ENCODE data around the gene CCDC102A. TPM values are rescaled to one million over a fixed set of nuclear protein-coding genes. Genes with fewer than 3 reads are reported as not detected.

Gene CCDC102A
- total RNA-seq, 1 donor from 2014 or later: 10.2 TPM

- peak; percentile 76 for DNase-seq (ENCODE audit: low spot score)
Observed at GRCh38 chr16:57519796-57520360, 16.5 kb downstream of the CCDC102A start.

GRCh38 chr16:57518922-57519321, 17.4 kb downstream of the CCDC102A start:
- no peak for DNase-seq (ENCODE audit: low spot score)

DNA sequence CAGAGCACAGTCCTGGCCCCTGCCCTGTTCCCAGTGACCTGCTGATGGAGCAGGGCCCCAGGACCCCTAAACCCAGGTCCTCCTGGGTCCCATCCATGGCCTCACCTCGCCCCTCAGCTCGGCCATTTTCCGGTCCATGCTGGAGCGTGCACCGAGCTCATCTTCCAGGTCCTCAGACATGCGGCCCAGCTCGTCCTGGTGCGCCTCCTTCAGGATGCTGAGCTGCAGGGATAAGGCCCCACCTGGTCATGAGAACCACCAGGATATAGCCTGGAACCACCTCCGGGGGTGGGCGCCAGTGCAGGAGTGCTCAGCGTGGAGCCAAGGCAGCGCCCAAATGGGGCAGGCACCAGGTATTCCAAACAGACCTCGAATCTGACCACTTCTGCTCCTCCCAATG, 17.9 kb downstream of the CCDC102A start:
- DNase-seq (ENCODE audit: low spot score): no peak

DNA sequence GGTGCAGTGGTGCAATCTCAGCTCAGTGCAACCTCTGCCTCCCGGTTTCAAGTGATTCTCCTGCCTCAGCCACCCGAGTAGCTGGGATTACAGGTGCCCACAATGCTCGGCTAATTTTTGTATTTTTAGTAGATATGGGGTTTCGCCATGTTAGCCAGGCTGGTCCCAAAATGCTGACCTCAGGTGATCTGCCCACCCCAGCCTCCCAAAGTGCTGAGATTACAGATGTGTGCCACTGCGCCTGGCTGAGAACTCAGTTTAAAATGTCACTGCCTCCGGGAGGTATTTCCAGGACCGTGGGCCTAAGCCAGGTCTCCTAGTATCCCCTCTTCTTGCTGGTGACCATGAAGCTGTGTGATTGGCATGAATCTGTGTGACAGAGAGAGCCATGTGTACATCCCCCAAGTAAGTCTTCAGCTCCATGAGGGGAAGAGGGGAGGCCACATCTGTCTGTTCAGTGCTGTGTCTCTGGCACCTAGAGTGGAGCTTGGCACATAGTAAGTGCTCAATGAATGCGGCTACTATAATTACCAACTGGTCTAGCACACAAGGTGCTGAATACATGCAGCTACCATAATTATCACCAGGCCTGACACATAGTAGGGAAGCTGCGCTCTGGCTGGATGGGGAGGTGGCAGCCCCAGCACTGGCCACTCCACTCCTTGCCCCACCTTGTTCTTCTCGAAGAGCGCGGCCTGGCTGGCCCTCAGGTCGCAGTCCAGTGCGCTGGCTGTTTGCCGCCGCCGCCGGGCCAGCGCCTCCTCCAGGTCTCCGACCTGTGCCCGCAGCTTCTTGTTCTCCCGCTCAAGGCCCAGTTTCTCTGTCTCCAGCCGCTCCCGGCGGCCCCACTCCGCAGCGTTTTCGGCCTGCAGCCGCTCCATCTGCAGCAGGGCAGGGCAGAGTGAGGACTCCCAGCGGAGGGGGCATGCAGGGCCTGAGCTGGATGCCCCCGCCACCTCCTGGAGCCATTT, 18.7 kb downstream of the CCDC102A start:
- DNase-seq (ENCODE audit: low spot score): no peak

GRCh38 chr16:57516773-57517172, 19.6 kb downstream of the CCDC102A start:
- DNase-seq (ENCODE audit: low spot score): no peak

GRCh38 chr16:57516176-57516725, 20.1 kb downstream of the CCDC102A start:
- DNase-seq (ENCODE audit: low spot score): no peak

DNA sequence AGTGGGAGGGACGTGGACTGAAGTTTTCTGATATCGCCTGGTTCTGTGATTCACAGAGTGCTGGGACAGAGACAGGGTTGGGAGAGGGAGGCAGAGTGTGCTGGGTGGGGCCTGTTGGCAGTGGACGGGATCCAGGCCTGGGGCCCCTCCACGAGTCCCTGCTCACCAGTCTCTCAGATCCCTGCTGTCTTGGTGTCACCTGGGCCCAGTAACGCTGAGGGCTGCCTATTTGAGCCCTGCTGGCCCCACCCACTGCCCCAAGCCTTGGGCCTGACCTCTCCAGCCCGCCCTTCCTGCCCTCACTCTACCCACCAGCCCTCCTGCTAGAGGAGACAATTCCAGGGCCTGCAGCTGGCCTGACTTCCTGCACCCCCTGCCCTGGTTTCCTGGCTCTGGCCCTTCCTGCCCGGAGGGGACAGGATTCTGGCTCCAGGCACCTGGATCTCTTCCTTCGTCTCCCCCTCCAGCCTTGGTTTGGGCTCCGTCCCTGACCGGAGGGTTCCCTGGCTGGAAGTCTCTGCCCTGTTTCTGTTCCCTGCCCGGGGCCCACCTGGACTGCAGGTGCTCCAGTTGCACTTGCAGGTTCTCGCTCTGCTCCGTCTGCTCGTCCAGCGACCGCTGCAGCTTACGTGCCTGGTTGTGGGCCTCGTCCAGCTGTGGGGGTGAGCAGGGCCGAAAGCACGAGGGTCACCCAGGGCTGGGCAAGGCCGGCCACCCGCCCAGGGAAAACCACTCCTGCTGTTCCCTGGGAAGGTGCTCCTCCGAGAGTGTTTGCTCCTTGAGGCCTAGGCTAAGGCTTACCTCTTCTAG, 21.4 kb downstream of the CCDC102A start:
- DNase-seq (ENCODE audit: low spot score): no peak

DNA sequence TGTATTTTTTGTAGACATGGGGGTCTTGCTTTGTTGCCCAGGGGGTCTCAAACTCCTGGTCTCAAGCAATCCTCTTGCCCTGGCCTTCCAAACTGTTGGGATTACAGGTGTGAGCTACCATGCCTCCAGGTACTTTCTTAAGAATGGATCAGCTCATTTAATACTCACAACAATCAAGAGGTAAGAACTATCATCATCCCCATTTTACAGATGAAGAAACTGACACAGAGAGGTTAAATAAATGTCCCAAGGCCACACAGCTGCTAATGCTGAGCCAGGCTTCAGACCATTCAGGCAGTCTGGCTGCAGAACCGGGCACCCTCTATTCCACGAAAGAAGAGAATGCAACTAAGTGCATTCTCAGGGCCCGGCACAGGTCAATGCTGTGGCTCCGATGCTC, 22.0 kb downstream of the CCDC102A start:
- DNase-seq (ENCODE audit: low spot score): no peak

- no peak for DNase-seq (ENCODE audit: low spot score)
Observed at GRCh38 chr16:57513371-57514102, 22.8 kb downstream of the CCDC102A start.

DNA sequence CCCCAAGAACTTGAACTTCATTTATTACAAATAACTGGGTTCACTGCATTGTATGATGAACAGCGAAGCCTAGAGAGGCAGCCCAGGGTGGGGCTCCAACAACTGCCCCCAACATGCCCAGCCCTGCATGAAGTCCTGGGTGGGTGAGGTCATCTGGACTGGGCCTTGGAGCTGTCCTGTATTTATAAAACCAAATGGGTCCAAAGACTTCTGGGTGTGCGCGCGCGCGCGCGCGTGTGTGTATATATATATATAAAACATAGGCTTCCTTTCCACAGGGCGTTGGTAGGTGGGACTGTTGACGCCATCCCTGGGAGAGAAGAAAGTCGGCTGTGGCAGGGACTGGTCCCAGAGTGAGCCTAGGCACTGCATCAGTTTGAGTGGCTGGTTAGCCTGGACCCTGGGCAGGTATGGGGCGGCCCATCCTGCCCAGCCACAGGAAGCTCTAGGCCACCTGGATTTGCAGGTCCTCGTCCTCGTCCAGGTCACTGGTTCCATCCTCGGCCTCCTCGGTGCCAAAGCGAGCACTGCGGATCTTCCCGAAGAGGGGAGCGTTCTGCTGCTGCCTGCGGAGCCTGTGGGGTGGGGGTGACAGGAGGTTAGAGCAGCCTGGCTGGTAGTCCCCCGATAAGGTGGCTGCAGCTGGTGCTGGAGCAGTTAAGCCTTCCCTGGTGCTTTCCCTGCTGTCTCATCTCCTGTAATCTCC, 23.9 kb downstream of the CCDC102A start:
- no peak for DNase-seq (ENCODE audit: low spot score)

- DNase-seq (ENCODE audit: low spot score): no peak
Observed at GRCh38 chr16:57510016-57510871, 26.1 kb downstream of the CCDC102A start.

DNA sequence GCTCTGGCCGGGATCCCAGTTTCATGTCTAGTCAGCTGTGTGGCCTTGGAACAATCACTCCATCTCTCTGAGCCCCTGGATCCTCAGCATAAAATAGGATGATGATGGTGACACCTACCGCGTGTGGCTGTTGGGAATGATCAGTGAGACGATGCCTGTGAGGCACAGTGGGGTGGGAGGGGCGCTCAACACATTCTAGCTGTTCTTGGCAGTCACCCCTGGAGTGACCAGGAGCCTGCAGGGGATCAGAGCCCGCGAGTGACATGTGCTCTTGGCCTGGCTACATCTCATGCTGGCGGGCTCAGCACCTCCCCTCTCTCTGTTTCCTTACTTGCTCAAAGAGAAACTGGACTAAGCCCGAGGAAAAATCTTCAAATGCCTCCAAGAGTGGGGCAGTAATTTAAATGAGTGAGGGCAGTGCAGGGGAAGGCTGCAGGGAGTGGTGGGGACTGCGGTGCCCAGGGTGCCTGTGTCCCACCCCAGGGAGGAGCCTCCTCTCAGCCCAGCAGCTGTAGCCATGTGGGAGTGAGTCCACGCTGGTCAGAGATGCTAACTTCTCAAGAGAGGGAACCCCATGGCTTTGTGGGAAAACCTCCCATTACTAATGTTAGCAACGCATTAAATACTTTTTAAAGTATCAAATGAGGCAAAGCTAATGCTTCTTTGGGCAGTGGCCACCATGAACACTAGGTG, 27.0 kb downstream of the CCDC102A start:
- no peak for DNase-seq (ENCODE audit: low spot score)

DNA sequence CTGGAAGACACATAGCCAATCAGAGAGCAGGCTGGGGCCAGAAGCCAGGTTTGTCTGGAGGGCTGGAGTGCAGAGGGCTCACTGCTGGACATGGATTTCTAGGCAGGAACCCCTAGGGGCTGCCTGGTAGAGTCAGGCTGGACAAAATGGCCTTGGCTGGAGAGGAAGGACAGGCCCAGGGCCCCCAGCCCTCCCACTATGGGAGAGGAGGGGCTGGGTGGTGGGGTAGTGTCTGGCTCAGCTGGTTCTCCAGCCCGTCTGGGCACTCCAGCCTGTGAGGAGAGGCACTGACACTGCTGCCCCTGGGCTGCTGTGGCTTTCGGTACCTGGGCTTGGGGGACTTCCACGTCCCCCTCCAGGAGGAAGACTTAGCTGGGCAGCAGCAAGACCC, 28.3 kb downstream of the CCDC102A start:
- no peak for DNase-seq (ENCODE audit: low spot score)

- no peak for DNase-seq (ENCODE audit: low spot score)
Observed at GRCh38 chr16:57507136-57508034, 29.0 kb downstream of the CCDC102A start.

- no peak for DNase-seq (ENCODE audit: low spot score)
Observed at GRCh38 chr16:57505169-57505568, 31.2 kb downstream of the CCDC102A start.

GRCh38 chr16:57504491-57504890, 31.9 kb downstream of the CCDC102A start:
- no peak for DNase-seq (ENCODE audit: low spot score)

DNA sequence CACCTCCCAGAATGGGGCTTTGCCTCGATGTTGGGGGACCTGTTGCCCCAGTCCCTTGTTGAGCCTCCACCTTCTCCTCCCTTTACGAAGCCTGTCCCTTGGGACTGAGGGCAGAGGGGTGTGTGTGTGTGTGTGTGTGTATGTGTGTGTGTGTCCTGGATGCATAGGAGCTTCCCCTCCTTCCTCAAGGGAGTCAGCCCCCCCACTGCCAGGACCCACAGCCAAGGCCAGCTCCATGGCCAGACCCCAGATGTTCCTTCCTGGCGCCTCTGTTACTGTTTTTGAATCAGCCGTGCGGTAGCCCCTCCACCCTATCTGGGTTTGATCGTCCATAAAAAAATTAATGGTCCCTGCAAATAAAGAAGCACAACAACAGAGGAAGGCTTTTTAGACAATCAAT, 32.4 kb downstream of the CCDC102A start:
- no peak for DNase-seq (ENCODE audit: low spot score)

DNA sequence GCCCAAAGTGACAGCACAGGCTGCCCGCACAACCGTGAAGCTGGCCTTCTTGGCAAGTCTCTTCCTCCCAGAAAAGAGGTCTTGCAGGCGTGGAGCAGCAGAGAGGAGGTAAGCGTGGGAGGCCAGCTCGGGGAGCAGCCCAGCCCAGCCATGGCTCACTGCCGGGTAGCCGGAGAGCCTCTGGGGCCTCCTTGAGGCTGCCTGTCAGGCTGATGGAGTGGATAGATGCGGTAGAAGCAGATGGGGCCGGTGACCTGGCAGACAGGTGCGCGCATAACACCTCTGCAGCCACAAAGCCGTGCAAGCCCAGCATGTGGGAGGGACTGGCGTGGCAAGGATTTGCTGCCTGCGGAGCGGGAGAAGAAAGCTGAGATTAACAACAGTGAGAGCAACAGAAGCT, 33.0 kb downstream of the CCDC102A start:
- DNase-seq (ENCODE audit: low spot score): no peak
